H9 (cell line): ENCODE data around the gene BCAS3. TPM values are rescaled to one million over a fixed set of nuclear protein-coding genes. Genes with fewer than 3 reads are reported as not detected.

Experiments used
- DNase-seq: peaks from one replicate; pipeline ENCODE4 v3.0.0-alpha.2; 2017
- H2AFZ ChIP-seq: one replicate; pipeline ENCODE4 v1.6.1; 2013; ENCODE audit warnings: mild to moderate bottlenecking, low read length, control low read depth, moderate library complexity
- H2AK5ac ChIP-seq: 2 replicates; pipeline ENCODE4 v1.6.1; 2013; ENCODE audit warnings: low read length, control low read depth, mixed read lengths; ENCODE audit not compliant: insufficient read length
- H2BK120ac ChIP-seq: one replicate; pipeline ENCODE4 v1.6.1; 2013; ENCODE audit warnings: low read depth, mild to moderate bottlenecking, low read length, control low read depth, inconsistent platforms; ENCODE audit not compliant: poor library complexity, severe bottlenecking
- H2BK12ac ChIP-seq: 2 replicates; pipeline ENCODE4 v1.6.1; 2013; ENCODE audit warnings: low read length, control low read depth, mixed read lengths, low read depth; ENCODE audit not compliant: insufficient read length
- H2BK15ac ChIP-seq: 2 replicates; pipeline ENCODE4 v1.6.1; 2013; ENCODE audit warnings: low read depth, low read length, control low read depth
- H2BK20ac ChIP-seq: one replicate; pipeline ENCODE4 v1.6.1; 2013; ENCODE audit warnings: low read depth, mild to moderate bottlenecking, low read length, control low read depth, inconsistent platforms; ENCODE audit not compliant: poor library complexity, severe bottlenecking
- H2BK5ac ChIP-seq: 2 replicates; pipeline ENCODE4 v1.6.1; 2013; ENCODE audit warnings: low read length, control low read depth, mixed read lengths; ENCODE audit not compliant: insufficient read length
- H3K14ac ChIP-seq: 2 replicates; pipeline ENCODE4 v1.6.1; 2013; ENCODE audit warnings: low read length, control low read depth; ENCODE audit not compliant: insufficient read depth
- H3K18ac ChIP-seq: 2 replicates; pipeline ENCODE4 v1.6.1; 2013; ENCODE audit warnings: low read depth, mild to moderate bottlenecking, mixed read lengths, low read length, control low read depth; ENCODE audit not compliant: insufficient read length
- H3K23ac ChIP-seq: 2 replicates; pipeline ENCODE4 v1.6.1; 2013; ENCODE audit warnings: low read length, control low read depth, mixed read lengths, low read depth; ENCODE audit not compliant: insufficient read length
- H3K23me2 ChIP-seq: 2 replicates; pipeline ENCODE4 v1.6.1; 2013; ENCODE audit warnings: low read depth, mild to moderate bottlenecking, mixed read lengths, low read length, control low read depth; ENCODE audit not compliant: insufficient read length, poor library complexity, severe bottlenecking
- H3K27ac ChIP-seq: 2 replicates; pipeline ENCODE4 v1.5.1; 2013; ENCODE audit warnings: low read length, control low read depth, mixed read lengths, low read depth; ENCODE audit not compliant: insufficient read length
- H3K27me3 ChIP-seq: 2 replicates; pipeline ENCODE4 v1.6.1; 2013; ENCODE audit warnings: low read length, control low read depth, inconsistent platforms; ENCODE audit not compliant: insufficient read depth
- H3K4ac ChIP-seq: 2 replicates; pipeline ENCODE4 v1.6.1; 2013; ENCODE audit warnings: low read depth, mild to moderate bottlenecking, control low read depth, inconsistent platforms, low read length, moderate library complexity
- H3K4me1 ChIP-seq: 2 replicates; pipeline ENCODE4 v1.6.1; 2013; ENCODE audit warnings: low read length, control low read depth, inconsistent platforms; ENCODE audit not compliant: insufficient read depth
- H3K4me2 ChIP-seq: 2 replicates; pipeline ENCODE4 v1.6.1; 2013; ENCODE audit warnings: low read length, control low read depth, mixed read lengths; ENCODE audit not compliant: insufficient read length, insufficient read depth
- H3K56ac ChIP-seq: 2 replicates; pipeline ENCODE4 v1.6.1; 2013; ENCODE audit warnings: low read depth, mild to moderate bottlenecking, mixed read lengths, low read length, control low read depth; ENCODE audit not compliant: insufficient read length
- H3K79me1 ChIP-seq: 2 replicates; pipeline ENCODE4 v1.6.1; 2013; ENCODE audit warnings: low read depth, mild to moderate bottlenecking, moderate library complexity, low read length, control low read depth, inconsistent platforms; ENCODE audit not compliant: insufficient read depth, poor library complexity, severe bottlenecking
- H3K79me2 ChIP-seq: 2 replicates; pipeline ENCODE4 v1.6.1; 2013; ENCODE audit warnings: low read length, control low read depth, inconsistent platforms; ENCODE audit not compliant: insufficient read depth
- H3K9ac ChIP-seq: 2 replicates; pipeline ENCODE4 v1.6.1; 2013; ENCODE audit warnings: low read length, control low read depth, mixed read lengths; ENCODE audit not compliant: insufficient read length; ENCODE audit errors: extremely low read depth
- H3K9me3 ChIP-seq: one replicate; pipeline ENCODE4 v1.6.1; 2013; ENCODE audit warnings: low read depth, low read length, inconsistent platforms; ENCODE audit not compliant: control insufficient read depth
- H3T11ph ChIP-seq: one replicate; pipeline ENCODE4 v1.6.1; 2013; ENCODE audit warnings: mild to moderate bottlenecking, low read length, control low read depth, inconsistent platforms
- H4K20me1 ChIP-seq: one replicate; pipeline ENCODE4 v1.6.1; 2013; ENCODE audit not compliant: control insufficient read depth, insufficient read length, insufficient read depth
- H4K5ac ChIP-seq: 2 replicates; pipeline ENCODE4 v1.6.1; 2013; ENCODE audit warnings: low read depth, mild to moderate bottlenecking, mixed read lengths, low read length, control low read depth; ENCODE audit not compliant: insufficient read length
- H4K8ac ChIP-seq: replicated peaks from 2 replicates; pipeline ENCODE4 v1.6.1; 2013; ENCODE audit warnings: low read length, control low read depth, mixed read lengths, low read depth; ENCODE audit not compliant: insufficient read length
- H4K91ac ChIP-seq: 2 replicates; pipeline ENCODE4 v1.6.1; 2013; ENCODE audit warnings: low read depth, mild to moderate bottlenecking, moderate library complexity, mixed read lengths, low read length, control low read depth; ENCODE audit not compliant: insufficient read length
- H3K27ac Mint-ChIP-seq, 3 experiments: 2 replicates in 2 of 3; 3 replicates in 1 of 3; pipeline ENCODE4 v1.8.0; 2020 to 2021; ENCODE audit warnings: mixed read lengths in 3 of 3, mild to moderate bottlenecking in 1 of 3, moderate library complexity in 1 of 3
- H3K27me3 Mint-ChIP-seq: 2 replicates; pipeline ENCODE4 v1.8.0; 2021; ENCODE audit warnings: low read depth, mild to moderate bottlenecking, moderate library complexity, mixed read lengths
- H3K36me3 Mint-ChIP-seq, 3 experiments: 2 replicates in 2 of 3; 3 replicates in 1 of 3; pipeline ENCODE4 v1.8.0; 2020 to 2021; ENCODE audit warnings: low read depth in 3 of 3, mixed read lengths in 3 of 3; ENCODE audit not compliant: insufficient read depth in 1 of 3
- H3K4me1 Mint-ChIP-seq, 2 experiments: 2 replicates each; pipeline ENCODE4 v1.8.0; 2020; ENCODE audit warnings: mixed read lengths in 2 of 2
- H3K4me3 Mint-ChIP-seq, 2 experiments: 2 replicates in 1 of 2; 3 replicates in 1 of 2; pipeline ENCODE4 v1.8.0; 2020 to 2021; ENCODE audit warnings: mild to moderate bottlenecking in 2 of 2, mixed read lengths in 2 of 2, moderate library complexity in 1 of 2
- H3K9me3 Mint-ChIP-seq, 2 experiments: 2 replicates in 1 of 2; 3 replicates in 1 of 2; pipeline ENCODE4 v1.8.0; 2020; ENCODE audit warnings: mild to moderate bottlenecking in 2 of 2, mixed read lengths in 2 of 2, moderate library complexity in 1 of 2
- CTCF ChIP-seq: fragments of 200-600 bp; sonication (generic); conservative IDR thresholded peaks from 3 replicates; pipeline ENCODE4 v1.8.0; 2021; ENCODE audit warnings: antibody characterized with exemption, mild to moderate bottlenecking
- WGBS: extraction: QIAGEN DNeasy Blood & Tissue Kit; methylation state at CpG from one replicate; pipeline ENCODE4 v1.1.7; 2013; ENCODE audit warnings: missing lambda C conversion rate, low lambda C conversion rate, mixed read lengths; ENCODE audit not compliant: insufficient read length; ENCODE audit errors: extremely low coverage; 5-methylcytosine and 5-hydroxymethylcytosine counted together
- total RNA-seq: library from RNA; stranded (reverse); gene quantifications from 2 replicates; pipeline ENCODE4 v1.2.1, GENCODE V29; 2021

The BCAS3 gene
- total RNA-seq, 1 experiment from 2014 or later, result 22.4 TPM

GRCh38 chr17:60863892-60864707 is 186.4 kb downstream of the BCAS3 start:
- no CpG with 5 or more reads among the region's 4 CpGs for WGBS
- H2BK120ac ChIP-seq, result no peak overlapping the region
- H4K91ac ChIP-seq, result no peak overlapping the region
- no peak overlapping the region for H3K4me3 Mint-ChIP-seq
- H4K8ac ChIP-seq, result no peak overlapping the region
- no peak for DNase-seq
- H3K4me2 ChIP-seq, result no peak overlapping the region
- H2BK5ac ChIP-seq, result no peak overlapping the region
- H3K4me1 ChIP-seq, result no peaks in the 10 kb centered on the region
- H3K14ac ChIP-seq, result no peak overlapping the region
- H3K56ac ChIP-seq, result no peak overlapping the region
- no peak overlapping the region for H3K9ac ChIP-seq
- no peaks in the 10 kb centered on the region for H3K9me3 ChIP-seq
- no peak overlapping the region for H3T11ph ChIP-seq
- no peaks in the 10 kb centered on the region for H3K23me2 ChIP-seq
- H3K4ac ChIP-seq, result no peak overlapping the region
- H3K36me3 Mint-ChIP-seq, result no peaks in the 10 kb centered on the region
- H3K79me1 ChIP-seq, result no peaks in the 10 kb centered on the region
- no peak overlapping the region for H2BK15ac ChIP-seq
- no peak overlapping the region for H2AK5ac ChIP-seq
- H3K27ac ChIP-seq, result no peak overlapping the region
- no peaks in the 10 kb centered on the region for H3K79me2 ChIP-seq
- H3K27me3 ChIP-seq, result no peaks in the 10 kb centered on the region
- no peak overlapping the region for H3K27ac Mint-ChIP-seq
- H2BK12ac ChIP-seq, result no peak overlapping the region
- TF ChIP-seq CTCF, result no peak
- no peaks in the 10 kb centered on the region for H4K20me1 ChIP-seq
- H3K4me1 Mint-ChIP-seq, result no peaks in the 10 kb centered on the region
- H3K23ac ChIP-seq, result no peak overlapping the region
- no peak overlapping the region for H3K18ac ChIP-seq
- H3K9me3 Mint-ChIP-seq, result no peaks in the 10 kb centered on the region
- no peak overlapping the region for H4K5ac ChIP-seq
- H2AFZ ChIP-seq, result no peak overlapping the region
- H2BK20ac ChIP-seq, result no peak overlapping the region
- H3K27me3 Mint-ChIP-seq, result no peaks in the 10 kb centered on the region
